ENCODE measurements around the gene MYMK. TPM values are rescaled to one million over a fixed set of nuclear protein-coding genes. Genes with fewer than 3 reads are reported as not detected.

The MYMK gene
- total RNA-seq, 4 donors from 2014 or later, result not detected

DNA sequence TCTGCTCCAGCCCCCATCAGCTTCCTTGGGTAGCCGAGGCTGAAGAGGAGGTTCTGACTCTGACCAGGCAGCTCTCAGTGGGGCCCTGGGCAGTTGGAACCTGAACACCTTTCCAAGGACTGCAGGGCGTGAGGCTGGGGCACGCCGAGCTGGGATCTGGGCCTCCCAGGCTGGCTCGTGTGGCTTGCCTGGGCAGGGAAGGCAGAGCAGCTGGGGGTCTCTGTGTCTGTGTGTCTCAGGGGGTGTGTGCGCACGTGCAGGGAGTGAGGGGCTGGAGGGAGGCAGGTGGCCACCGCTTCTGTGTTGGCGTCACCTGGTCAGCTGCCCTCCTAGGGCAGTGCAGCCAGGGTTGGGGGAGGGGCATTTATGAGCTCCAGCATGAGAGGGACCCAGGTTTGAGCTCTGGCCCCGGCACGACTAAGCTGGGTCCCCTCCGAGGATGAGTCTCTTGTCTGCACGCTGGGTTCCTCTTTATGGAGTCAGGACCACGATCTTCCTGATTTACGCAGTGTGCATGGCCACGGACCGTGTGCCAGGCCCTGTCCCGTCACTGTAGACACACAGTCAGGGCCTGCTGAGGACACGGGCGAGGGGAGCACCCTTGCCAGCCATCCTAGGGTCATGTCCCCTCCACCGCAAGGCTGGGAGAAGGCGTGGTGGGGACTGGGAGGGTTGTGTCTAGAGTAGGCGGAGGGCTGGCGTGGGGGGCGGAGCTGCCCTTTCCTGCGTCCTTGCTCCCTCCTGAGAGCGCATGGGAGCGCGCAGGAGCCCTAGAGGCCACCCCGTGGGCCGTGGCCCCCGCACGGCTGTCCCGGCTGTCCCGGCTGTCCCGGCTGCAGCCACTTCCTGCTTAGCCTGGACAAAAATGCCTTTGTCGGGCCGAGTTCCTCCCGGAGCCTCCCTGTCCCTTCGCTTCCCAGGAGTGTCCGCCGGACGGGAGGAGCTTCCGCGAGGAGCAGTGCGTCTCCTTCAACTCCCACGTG, 14.4 kb upstream of the MYMK start:
- H3K27ac ChIP-seq, result peak overlapping the region in 1 of 2 donors; percentile 20
- peak; percentile 41 to 46 for DNase-seq
- intact Hi-C loops (cut with DNase I; ENCODE audit: low total_unique reads), result no loop called here
- TF ChIP-seq, protein P1, sequence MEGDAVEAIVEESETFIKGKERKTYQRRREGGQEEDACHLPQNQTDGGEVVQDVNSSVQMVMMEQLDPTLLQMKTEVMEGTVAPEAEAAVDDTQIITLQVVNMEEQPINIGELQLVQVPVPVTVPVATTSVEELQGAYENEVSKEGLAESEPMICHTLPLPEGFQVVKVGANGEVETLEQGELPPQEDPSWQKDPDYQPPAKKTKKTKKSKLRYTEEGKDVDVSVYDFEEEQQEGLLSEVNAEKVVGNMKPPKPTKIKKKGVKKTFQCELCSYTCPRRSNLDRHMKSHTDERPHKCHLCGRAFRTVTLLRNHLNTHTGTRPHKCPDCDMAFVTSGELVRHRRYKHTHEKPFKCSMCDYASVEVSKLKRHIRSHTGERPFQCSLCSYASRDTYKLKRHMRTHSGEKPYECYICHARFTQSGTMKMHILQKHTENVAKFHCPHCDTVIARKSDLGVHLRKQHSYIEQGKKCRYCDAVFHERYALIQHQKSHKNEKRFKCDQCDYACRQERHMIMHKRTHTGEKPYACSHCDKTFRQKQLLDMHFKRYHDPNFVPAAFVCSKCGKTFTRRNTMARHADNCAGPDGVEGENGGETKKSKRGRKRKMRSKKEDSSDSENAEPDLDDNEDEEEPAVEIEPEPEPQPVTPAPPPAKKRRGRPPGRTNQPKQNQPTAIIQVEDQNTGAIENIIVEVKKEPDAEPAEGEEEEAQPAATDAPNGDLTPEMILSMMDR (IDR thresholded peaks at IDR 0.05), result no peak
- no peak for TF ChIP-seq POLR2A (IDR thresholded peaks at IDR 0.05)
- peaks cover 0 to 10% of the 10 kb centered on the region in 2 donors for H3K4me1 ChIP-seq
- no peaks in the 10 kb centered on the region for H3K27me3 ChIP-seq
- H3K4me3 ChIP-seq, result peak overlapping the region; percentile 2 to 13
- no peaks in the 10 kb centered on the region for H3K9me3 ChIP-seq
- H3K36me3 ChIP-seq, result no peaks in the 10 kb centered on the region

DNA sequence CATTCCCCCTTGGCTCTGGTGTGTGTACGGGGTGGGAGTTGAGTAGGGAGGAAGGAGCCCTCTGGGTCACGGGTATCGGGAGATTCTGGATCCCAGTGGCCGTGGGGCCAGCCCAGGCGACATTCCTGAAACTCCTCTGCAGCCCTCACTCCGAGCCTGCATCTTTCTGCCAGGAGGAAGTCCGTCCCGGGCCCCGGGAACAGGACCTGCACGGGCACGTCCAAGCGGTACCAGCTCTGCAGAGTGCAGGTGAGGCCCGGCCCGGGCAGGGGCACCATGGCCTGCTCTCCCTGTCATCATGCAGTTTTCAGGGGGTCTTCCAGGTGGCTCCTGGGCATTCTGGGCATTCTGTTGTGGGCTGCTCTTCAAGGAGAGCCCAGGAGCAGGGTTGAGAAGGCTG, 13.4 kb upstream of the MYMK start:
- intact Hi-C loops (cut with DNase I; ENCODE audit: low total_unique reads), result no loop called here
- TF ChIP-seq, protein P1 (IDR thresholded peaks at IDR 0.05), result no peak
- no peak for TF ChIP-seq POLR2A (IDR thresholded peaks at IDR 0.05)
- peaks cover 0 to 18% of the 10 kb centered on the region in 2 donors for H3K4me1 ChIP-seq
- no peak overlapping the region for H3K27ac ChIP-seq
- no peaks in the 10 kb centered on the region for H3K36me3 ChIP-seq
- H3K4me3 ChIP-seq, result no peak overlapping the region
- H3K9me3 ChIP-seq, result no peaks in the 10 kb centered on the region
- H3K27me3 ChIP-seq, result no peaks in the 10 kb centered on the region
- DNase-seq, result no peak

DNA sequence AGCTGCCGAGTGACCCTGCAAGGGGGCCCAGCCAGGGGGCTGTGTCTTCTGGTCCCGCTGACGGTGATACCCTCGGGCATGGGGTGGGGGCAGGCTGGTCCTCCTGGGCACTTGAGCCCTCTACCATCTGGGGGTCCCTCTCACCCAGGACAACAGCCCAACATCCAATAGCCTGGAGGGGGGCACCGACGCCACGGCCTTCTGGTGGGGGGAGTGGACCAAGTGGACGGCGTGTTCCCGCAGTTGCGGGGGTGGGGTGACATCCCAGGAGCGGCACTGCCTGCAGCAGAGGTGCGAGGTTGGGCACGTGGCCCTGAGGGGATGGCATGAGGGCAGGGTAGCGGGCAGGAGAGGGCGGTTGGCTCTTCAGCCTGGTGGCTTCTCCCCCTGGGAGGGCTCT, 12.5 kb upstream of the MYMK start:
- H3K36me3 ChIP-seq, result no peaks in the 10 kb centered on the region
- H3K27ac ChIP-seq, result no peak overlapping the region
- H3K9me3 ChIP-seq, result no peaks in the 10 kb centered on the region
- peaks cover 0 to 18% of the 10 kb centered on the region in 2 donors for H3K4me1 ChIP-seq
- no peak for DNase-seq
- intact Hi-C loops (cut with DNase I; ENCODE audit: low total_unique reads), result no loop called here
- H3K4me3 ChIP-seq, result no peak overlapping the region
- TF ChIP-seq, protein P1 (IDR thresholded peaks at IDR 0.05), result no peak
- no peak for TF ChIP-seq POLR2A (IDR thresholded peaks at IDR 0.05)
- H3K27me3 ChIP-seq, result no peaks in the 10 kb centered on the region

DNA sequence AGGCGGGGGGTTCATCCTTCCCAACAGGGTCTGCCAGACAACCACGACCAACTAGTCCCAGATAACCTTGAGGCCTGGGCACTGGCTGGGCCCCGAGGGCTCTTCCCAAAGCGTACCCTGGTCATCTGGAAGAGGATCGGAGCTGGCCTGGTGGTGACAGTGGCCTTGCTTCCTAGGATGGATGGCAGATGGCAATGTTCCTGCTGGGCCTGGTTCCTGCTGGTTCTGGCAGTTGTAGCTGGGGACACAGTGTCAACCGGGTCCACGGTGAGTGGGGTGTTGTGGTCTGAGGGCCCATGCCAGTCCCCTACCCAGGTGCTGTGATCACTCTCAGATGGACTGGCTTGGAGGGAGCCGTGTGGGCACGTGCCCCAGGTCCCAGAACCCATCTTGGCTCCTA, 11.8 kb upstream of the MYMK start:
- H3K9me3 ChIP-seq, result no peaks in the 10 kb centered on the region
- H3K36me3 ChIP-seq, result no peaks in the 10 kb centered on the region
- TF ChIP-seq POLR2A (IDR thresholded peaks at IDR 0.05), result no peak
- TF ChIP-seq, protein P1 (IDR thresholded peaks at IDR 0.05), result no peak
- H3K4me1 ChIP-seq, result peaks cover 0 to 18% of the 10 kb centered on the region in 2 donors
- no peak for DNase-seq
- H3K4me3 ChIP-seq, result no peak overlapping the region
- no peaks in the 10 kb centered on the region for H3K27me3 ChIP-seq
- intact Hi-C loops (cut with DNase I; ENCODE audit: low total_unique reads), result no loop called here
- no peak overlapping the region for H3K27ac ChIP-seq

DNA sequence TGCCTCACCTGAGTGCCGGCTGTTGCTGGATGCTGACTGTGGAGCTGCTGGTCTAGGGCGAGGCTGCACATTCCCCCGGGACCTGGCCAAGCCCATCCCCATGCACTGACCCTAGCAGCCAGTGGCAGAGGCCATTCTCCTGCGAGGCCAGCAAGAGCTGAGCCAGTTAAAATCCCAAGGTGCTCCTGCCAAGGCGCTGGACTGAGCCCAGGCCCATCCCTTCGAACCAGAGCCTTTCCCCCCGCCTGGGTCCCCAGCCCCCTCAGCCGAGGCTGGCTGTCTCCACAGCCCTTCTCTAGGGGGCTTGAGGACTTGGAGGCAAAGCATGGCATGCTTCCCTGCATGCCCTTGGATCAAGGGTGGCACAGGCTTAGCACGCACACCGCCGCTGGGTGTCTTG, 11.3 kb upstream of the MYMK start:
- intact Hi-C loops (cut with DNase I; ENCODE audit: low total_unique reads), result no loop called here
- TF ChIP-seq, protein P1 (IDR thresholded peaks at IDR 0.05), result no peak
- TF ChIP-seq POLR2A (IDR thresholded peaks at IDR 0.05), result no peak
- Histone ChIP-seq H3K4me3 (no peak overlapping the region), H3K27me3 (no peaks in the 10 kb centered on the region), H3K9me3 (no peaks in the 10 kb centered on the region), H3K36me3 (no peaks in the 10 kb centered on the region), H3K27ac (no peak overlapping the region), H3K4me1 (peaks cover 0 to 18% of the 10 kb centered on the region in 2 donors)
- DNase-seq, result no peak

All from uterus (tissue), 4 donors.